ENCODE results near the gene CCDC33.

Gene CCDC33

GRCh38 chr15:74259821-74260607 is 23.9 kb downstream of the CCDC33 start:
- no peak for DNase-seq

- DNase-seq, result no peak
Observed at GRCh38 chr15:74261041-74261440, 24.9 kb downstream of the CCDC33 start.

GRCh38 chr15:74261685-74262084 is 25.6 kb downstream of the CCDC33 start:
- DNase-seq, result no peak

GRCh38 chr15:74262151-74262550 is 26.0 kb downstream of the CCDC33 start:
- DNase-seq, result no peak

- no peak for DNase-seq
Observed at GRCh38 chr15:74262625-74263024, 26.5 kb downstream of the CCDC33 start.

- no peak for DNase-seq
Observed at GRCh38 chr15:74263466-74263865, 27.3 kb downstream of the CCDC33 start.

DNA sequence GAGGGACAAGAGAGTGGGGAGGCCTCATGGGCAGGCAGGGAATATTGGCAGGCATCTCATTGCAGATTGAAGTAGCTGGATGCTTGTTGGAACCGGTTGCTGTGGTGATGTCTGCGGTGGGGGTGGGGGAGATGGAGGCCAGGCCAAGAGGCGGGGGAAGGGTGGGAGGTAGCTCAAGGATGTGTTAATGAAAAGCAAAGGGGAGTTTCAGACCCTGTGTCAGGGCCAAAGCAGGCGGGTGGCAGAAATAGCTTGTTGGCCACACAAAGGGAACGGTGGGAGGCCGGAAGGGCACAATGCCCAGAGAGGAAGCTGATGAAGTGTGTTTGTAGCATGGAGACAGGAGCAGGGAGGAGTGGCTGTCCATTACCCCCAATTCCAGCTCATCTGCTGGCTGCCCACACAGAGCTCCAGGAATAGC is 28.0 kb downstream of the CCDC33 start:
- DNase-seq, result no peak

DNA sequence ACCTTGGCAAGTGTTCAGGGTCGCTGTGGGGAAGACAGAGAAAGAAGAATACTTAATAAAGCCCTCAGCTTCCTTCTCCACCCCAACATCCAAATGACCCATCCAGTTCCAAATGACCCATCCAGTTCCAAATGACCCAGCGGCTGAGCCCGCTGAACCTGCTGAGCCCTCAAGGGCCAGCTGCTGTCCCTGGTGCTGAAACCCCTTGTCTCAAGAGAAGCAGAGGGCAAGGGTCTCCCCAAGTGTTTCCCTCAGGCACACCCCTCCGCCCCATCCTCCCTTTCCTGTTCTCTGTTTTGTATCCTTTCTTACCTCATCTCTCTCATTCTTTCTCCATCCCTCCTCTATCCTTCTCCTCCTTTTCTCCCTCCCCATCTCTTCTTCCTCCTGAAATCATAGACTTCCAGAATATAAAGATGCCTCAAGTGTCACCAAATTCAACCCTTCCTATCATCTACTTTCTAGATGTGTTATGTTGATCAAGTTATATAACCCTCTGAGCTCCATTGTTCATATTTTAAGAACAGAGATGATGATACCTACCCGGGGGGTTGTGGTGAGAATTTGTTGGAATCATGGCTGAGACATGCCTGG is 29.0 kb downstream of the CCDC33 start:
- DNase-seq, result no peak

DNA sequence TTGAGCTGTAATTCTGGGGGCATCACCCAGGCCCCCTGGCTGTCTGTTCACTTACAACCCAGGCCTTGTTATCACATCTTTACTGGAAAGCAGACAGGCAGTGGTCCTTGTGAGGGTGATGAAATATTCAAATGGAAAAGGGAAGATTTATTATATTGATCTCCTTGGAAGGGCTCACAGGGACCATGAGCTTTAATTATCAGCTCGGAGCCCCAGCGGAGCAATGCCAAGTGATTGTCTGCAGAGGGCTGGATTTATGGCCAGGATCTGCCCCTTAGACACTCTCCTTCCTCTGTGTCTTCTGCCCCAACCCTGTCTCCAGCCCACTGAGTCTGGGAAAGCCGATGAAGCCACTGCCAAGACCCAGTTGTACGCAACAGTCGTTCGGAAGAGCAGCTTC is 31.9 kb downstream of the CCDC33 start:
- no peak for DNase-seq

DNA sequence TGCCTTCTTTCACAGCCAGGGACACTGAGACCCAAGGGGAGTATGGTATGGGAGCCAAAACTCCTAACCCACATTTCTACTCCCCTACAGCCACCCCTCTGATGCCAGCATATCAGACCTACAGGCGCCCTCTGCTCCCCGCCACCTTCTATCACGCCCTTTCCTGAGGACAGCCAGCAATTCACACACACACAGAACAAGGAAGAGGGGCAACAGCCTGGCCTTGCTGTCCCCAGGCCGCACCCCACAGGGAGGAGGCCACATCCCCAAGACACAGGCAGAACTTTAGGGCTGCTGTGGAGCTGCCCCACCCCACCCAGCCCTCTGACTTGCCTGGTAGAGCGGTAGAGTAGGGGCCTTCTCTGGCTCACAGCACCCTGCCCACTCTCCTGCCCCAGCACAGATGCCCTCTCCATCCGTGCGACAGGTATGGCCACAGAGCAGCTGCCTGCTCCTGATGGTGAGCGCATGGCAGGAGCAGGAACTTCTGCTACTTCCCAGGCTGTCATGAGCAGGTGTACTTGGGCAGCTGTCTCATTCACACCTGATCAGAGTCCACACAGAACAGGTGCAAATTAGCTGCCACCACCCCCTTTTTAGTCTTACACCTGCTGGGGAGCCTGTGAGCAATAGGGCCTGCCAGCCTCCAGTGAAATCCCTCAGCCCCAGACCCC is 33.4 kb downstream of the CCDC33 start:
- no peak for DNase-seq

DNA sequence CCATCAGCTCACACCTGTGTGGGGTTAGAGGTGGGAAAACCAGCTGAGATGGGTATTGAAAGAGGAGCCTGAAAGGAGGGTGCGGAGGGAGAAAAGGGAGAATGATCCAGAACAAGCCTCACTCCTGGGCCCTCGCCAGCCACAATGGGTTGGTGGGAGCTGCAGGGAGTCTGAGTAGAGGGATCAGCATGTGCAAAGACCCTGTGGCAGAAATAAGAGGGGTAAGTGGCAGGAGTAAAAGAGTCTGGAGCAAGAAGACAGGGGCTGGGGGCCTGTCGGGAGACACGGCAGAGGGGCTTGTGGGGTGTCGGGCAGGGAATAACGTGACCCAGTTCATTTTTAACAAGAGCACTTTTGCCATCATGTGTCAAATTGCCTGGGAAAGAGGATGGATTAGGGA is 34.0 kb downstream of the CCDC33 start:
- no peak for DNase-seq

DNA sequence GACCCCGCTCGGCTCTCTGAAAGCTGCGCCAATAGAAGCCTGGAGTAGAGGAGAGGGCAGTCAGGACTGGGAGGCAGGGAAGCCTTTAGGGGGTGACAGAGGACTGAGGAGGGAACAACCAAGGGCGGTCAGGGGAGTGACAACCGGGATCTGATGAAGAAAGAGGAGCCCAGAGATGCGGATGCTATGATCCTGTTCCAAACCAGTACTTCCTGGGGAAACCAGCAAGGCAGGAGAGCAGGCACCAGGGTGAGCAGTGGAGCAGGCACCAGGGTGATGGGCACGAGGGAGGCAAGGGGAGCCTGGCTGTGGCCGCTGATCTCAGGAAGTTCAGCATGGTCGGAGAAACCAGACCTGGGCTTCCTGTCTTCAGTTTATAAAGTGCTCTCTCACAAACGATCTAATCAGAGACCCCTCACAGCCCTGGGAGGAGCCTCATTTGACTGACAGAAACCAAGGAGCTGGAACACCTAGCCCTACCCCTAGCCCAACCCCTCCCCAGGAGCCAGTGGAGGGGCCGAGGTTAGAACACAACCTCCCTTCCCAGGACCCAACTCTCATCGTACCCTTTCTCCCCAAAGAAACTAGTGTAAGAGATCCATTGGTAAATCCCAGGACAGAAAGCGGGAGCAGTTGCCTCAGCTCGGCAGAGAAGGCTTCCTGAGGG is 34.9 kb downstream of the CCDC33 start:
- no peak for DNase-seq

DNA sequence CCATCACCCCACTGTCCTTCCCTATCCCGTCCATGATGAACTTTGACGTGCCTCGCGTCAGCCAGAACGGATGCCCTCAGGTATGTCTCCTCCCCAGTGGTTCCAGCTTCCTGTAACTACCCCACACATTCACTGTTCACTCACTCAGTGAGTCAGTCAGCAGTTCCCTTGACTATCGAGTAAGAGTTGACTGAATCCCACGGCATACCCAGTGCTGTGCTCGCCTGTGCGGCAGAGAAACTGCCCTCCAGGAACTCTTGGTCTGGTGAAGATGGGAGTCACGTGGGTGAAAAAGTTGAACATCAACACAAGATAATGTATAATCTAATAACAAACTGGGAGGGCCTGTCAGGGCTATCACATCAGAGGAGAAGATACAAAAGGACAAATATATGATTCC is 36.7 kb downstream of the CCDC33 start:
- no peak for DNase-seq

- no peak for DNase-seq
Observed at GRCh38 chr15:74274470-74275038, 38.4 kb downstream of the CCDC33 start.

- no peak for DNase-seq
Observed at GRCh38 chr15:74275957-74276356, 39.8 kb downstream of the CCDC33 start.

DNA sequence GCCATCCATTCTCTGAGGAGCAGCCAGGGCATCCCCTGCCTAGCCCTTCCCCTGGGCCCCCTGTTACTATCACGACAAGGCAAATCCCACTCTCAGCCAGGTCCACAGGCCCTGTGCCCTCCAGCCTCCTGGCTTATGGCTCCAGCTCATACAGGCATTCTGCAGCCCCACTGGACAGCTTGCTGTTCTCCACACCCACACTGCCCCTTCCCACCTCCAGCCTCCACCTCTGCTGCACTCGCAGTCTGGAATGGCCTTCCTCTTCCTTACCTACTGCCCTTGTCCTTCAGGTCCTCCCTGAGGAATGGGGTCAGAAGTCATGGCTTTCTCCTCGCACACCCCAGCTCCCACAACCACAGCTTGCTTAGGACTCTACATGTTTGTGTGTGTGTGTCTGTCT is 40.4 kb downstream of the CCDC33 start:
- DNase-seq, result no peak

GRCh38 chr15:74277242-74277810 is 41.2 kb downstream of the CCDC33 start:
- no peak for DNase-seq

DNA sequence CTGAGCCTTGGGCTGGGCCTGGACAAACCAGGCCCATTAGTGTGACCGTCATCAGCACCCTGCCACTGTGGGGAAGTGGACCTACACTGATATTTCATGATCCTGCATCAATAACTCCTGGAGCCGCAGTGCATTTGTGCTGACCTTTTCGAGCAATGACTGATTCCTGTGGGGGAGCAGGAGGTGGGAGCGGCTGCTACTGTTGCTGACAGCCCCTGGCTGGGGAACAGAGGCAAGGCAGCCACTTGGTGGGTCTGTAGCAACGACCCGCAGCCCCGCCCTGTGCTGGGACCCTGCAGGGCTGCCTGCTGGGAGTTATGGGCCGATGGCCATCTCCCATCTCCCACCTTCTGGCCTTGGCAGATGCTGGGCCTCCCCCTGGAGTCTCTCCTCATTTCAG is 42.1 kb downstream of the CCDC33 start:
- no peak for DNase-seq

DNA sequence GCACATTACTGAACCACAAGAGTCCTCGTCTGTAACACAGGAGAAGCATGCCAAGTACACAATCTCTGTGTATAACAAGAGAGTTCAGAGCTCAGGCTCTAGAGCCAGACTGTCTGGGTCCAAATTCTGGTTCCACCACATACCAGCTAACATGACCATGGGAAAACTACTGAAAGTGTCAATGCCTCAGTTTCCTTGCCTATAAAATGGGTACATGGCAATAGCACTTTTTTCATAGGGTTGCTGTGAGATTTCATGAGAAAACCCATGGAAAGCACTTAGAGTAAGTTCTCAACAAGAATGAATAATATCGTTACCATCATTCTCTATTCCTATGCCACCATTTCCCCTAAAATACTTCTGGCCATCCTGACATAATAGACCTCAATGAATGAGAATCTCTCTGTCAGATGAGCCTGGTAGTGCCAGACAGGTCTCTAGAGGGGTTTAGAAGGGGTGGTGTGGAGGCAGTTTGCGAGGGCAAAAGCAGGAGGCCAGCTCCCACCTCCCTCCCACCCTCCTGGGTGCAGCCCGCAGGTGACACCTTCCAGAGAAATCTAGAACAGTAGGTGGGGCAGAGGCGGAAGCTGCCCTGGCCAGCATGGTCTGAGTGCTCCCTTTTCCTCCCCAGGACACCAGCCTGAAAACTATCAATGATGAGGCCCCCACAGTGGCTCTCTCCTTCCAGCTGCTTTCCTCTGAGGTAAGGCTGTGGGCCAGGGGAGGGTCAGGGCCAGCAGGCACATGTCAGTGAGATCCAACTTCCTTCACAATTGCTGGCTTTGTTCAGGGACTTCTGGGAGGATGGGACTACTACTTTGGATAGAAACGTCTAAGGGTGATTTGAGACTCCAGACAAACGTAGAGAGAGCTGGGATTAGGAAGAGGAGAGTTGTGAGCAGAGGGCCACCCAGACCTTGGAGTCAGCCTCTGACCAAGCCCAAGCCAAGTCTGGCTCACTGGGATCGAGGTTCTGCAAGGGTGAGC is 45.3 kb downstream of the CCDC33 start:
- DNase-seq, result no peak

GRCh38 chr15:74283368-74283767 is 47.2 kb downstream of the CCDC33 start:
- no peak for DNase-seq

DNA sequence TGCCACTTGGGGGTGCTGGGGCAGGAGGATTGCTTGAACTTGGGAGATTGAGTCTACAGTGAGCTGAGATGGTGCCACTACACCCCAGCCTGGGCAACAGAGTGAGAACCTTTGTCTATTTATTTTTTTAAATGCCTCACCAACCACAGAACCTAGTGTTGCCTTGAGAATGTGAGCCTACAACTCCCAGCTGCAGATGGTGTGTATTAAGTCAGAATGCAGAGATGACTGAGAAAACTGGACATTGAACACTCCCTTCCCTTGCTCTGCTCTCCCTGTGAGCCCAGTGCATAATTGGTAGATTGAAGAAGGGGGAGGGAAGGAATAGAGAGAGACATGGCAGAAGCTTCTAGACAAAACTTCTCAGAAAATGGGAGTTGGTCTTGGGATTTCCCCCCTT is 53.5 kb downstream of the CCDC33 start:
- DNase-seq, result no peak

- no peak for DNase-seq
Observed at GRCh38 chr15:74290645-74291044, 54.5 kb downstream of the CCDC33 start.

Measured in SW 1271 (cell line).